Subcutaneous abdominal adipose tissue (tissue), 5 donors: Measurements from ENCODE around the gene LTBP2.

Experiments
- H3K27ac ChIP-seq: one replicate; pipeline ENCODE4 v1.7.0; 2013; ENCODE audit warnings: low read depth, mild to moderate bottlenecking, inconsistent platforms, low read length, moderate library complexity
- H3K27me3 ChIP-seq, 5 donors: one replicate each; pipeline ENCODE4 v1.7.0; 2013; ENCODE audit warnings: low read length in 5 of 5, inconsistent platforms in 1 of 5; ENCODE audit not compliant: control insufficient read depth in 5 of 5, insufficient read depth in 4 of 5
- H3K36me3 ChIP-seq, 5 donors: one replicate each; pipeline ENCODE4 v1.7.0; 2013; ENCODE audit warnings: low read length in 5 of 5; ENCODE audit not compliant: control insufficient read depth in 5 of 5, insufficient read depth in 5 of 5
- H3K4me1 ChIP-seq, 5 donors: one replicate each; pipeline ENCODE4 v1.7.0; 2013; ENCODE audit warnings: low read length in 5 of 5, mild to moderate bottlenecking in 3 of 5, moderate library complexity in 1 of 5; ENCODE audit not compliant: control insufficient read depth in 5 of 5, insufficient read depth in 5 of 5
- H3K4me3 ChIP-seq, 5 donors: one replicate each; pipeline ENCODE4 v1.7.0; 2013; ENCODE audit warnings: low read length in 5 of 5, low read depth in 1 of 5
- H3K9ac ChIP-seq, 5 donors: one replicate each; pipeline ENCODE4 v1.7.0; 2013; ENCODE audit warnings: low read length in 5 of 5, mild to moderate bottlenecking in 4 of 5, moderate library complexity in 3 of 5
- H3K9me3 ChIP-seq, 5 donors: one replicate each; pipeline ENCODE4 v1.7.0; 2013; ENCODE audit warnings: low read length in 5 of 5; ENCODE audit not compliant: control insufficient read depth in 5 of 5
- donor health status: healthy.
- donor health status: healthy.
- donor health status: healthy.
- donor health status: healthy.
- donor health status: healthy.

LTBP2 gene

DNA sequence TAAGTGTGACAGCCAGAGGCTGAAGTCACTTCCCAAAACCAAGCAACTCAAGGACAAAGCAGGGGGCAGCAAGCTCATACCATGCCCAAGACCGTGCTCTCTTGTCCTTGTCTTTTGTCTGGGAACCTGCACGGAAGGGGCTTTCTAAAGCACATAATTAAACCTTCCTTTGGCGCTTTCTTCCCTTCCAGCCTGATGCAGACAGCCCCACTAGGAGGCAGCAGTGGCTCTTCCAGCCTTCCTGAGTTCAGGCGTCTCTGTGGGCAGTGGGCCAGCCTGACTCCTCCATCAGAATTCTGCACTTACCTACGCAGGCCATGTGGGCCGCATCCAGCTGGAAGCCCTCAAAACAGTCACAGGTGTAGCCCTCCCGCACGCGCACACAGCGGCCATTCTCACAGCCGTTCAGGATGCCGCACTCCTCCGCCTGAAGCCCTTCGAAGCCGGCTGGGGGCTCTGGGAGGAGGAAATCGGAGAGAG, 110.9 kb downstream of the LTBP2 start:
- H3K9ac ChIP-seq, result no peak overlapping the region
- H3K27me3 ChIP-seq, result peaks cover 0 to 2% (median 0%) of the 10 kb centered on the region in 5 donors
- no peaks in the 10 kb centered on the region for H3K9me3 ChIP-seq
- H3K4me1 ChIP-seq, result peaks cover 0 to 4% (median 0%) of the 10 kb centered on the region in 5 donors
- no peak overlapping the region for H3K27ac ChIP-seq
- no peak overlapping the region for H3K4me3 ChIP-seq
- H3K36me3 ChIP-seq, result peaks cover 0 to 60% (median 20%) of the 10 kb centered on the region in 5 donors

DNA sequence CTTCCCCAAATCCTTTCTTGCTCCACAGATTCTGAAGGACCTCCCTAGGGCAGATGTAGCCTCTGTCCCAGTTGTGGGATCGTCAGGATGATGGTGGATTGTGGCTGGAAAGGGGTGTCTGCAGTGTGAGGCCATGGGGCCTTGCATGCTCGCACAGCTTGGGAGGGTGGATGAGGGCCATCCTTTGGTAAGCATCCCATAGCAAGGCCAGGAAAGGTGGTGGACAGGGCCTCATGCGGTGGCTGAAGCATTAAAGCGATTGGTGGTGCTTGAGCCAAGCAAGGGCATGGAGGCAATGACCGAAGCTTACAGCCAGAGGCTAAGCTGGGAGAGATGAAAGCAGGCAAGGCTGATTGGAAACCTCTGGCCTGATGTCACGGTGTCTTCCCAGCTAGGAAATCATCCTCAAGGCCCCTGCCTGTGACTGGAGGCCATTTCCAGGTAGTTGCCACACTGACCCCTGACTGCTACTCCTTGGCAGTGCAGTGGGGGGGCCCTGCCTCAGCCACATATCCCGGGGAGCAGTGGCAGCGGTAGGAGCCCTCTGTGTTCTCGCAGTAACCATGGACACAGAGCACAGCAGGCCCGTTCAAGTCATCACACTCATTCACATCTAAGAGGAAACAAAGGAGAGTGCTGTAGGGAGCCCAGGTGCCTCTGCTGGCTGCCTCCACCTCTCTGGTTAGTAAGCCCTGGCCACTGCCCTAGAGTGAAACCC, 111.5 kb downstream of the LTBP2 start:
- H3K4me1 ChIP-seq, result peaks cover 0 to 4% (median 0%) of the 10 kb centered on the region in 5 donors
- no peak overlapping the region for H3K9ac ChIP-seq
- no peak overlapping the region for H3K4me3 ChIP-seq
- no peak overlapping the region for H3K27ac ChIP-seq
- peaks cover 0 to 58% (median 20%) of the 10 kb centered on the region in 5 donors for H3K36me3 ChIP-seq
- H3K27me3 ChIP-seq, result no peaks in the 10 kb centered on the region
- H3K9me3 ChIP-seq, result no peaks in the 10 kb centered on the region

DNA sequence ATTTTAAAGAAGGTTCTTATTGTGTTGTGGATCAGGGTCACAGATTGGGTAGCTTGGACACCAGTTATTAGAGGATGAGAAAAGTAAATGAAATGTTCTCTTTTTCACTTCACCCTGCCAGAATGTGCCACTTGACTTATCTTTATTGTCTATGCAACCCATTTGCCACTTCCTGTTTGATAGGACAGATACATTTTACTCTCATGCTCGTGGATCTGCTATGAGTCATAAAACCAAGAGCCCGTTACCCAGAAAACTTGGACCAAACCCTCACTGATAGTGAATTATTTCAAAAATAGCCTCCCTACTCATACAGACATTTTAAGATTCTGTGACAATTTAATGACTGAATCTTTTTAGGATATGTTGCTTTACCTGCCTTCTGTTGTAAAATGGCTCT, 116.7 kb downstream of the LTBP2 start:
- no peaks in the 10 kb centered on the region for H3K27me3 ChIP-seq
- H3K9ac ChIP-seq, result no peak overlapping the region
- no peak overlapping the region for H3K4me3 ChIP-seq
- H3K9me3 ChIP-seq, result no peaks in the 10 kb centered on the region
- peaks cover 3 to 32% (median 28%) of the 10 kb centered on the region in 5 donors for H3K4me1 ChIP-seq
- no peak overlapping the region for H3K27ac ChIP-seq
- H3K36me3 ChIP-seq, result peaks cover 0 to 14% (median 0%) of the 10 kb centered on the region in 5 donors

DNA sequence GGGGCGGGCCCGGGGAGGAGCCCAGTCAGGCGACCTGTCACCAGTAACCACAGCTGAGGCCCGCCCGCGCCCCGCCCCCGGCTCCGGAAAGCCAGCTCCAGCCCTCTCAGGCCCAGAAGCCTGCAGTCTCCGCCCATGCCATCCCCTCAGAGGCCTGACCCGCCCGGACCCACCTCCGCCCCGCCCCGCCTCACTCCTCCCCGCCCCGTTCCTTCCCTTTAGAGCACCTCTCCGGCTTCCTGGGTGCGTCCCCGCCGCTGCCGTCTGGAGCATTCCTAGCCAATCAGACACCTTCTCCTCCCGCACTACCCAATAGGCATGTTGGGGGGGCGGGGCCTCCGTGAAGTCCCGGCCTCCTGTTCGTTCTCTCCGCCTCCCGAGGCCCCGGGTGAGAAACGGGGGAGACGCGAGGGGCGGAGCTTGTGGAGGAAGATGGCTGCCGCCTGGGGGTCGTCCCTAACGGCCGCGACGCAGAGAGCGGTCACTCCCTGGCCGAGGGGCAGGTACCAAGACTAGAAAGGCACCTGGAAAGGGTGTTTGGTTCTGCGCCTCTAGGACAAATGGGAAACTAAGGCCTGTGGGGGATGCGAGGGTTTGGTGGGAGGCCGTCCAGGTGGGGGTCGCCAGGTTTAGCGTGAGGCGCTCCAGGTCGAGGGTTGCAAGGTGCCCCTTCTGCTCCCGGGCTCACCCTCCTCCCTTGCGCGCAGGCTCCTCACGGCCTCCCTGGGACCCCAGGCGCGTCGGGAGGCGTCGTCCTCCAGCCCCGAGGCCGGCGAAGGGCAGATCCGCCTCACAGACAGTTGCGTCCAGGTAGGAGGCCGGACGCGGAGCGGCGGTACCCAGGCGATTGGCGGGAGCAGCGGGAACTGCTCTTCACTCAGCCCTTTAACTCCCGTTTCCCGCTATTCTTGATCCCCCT, 118.4 kb downstream of the LTBP2 start, which contains the start of gene ISCA2:
ISCA2 (plus strand) TSS at position 423 of the 919 bp plus-strand sequence; CDS start at position 433, 10 bp downstream.
- Histone ChIP-seq H3K9me3 (no peaks in the 10 kb centered on the region), H3K27me3 (no peaks in the 10 kb centered on the region), H3K9ac (peak within 1 kb of the TSS; percentile 57 to 96 (median 95)), H3K27ac (peak within 1 kb of the TSS; percentile 84), H3K36me3 (peaks cover 0 to 5% (median 0%) of the 10 kb centered on the region in 5 donors), H3K4me3 (peak within 1 kb of the TSS; percentile 83 to 96 (median 88)), H3K4me1 (peaks cover 3 to 45% (median 38%) of the 10 kb centered on the region in 5 donors)

DNA sequence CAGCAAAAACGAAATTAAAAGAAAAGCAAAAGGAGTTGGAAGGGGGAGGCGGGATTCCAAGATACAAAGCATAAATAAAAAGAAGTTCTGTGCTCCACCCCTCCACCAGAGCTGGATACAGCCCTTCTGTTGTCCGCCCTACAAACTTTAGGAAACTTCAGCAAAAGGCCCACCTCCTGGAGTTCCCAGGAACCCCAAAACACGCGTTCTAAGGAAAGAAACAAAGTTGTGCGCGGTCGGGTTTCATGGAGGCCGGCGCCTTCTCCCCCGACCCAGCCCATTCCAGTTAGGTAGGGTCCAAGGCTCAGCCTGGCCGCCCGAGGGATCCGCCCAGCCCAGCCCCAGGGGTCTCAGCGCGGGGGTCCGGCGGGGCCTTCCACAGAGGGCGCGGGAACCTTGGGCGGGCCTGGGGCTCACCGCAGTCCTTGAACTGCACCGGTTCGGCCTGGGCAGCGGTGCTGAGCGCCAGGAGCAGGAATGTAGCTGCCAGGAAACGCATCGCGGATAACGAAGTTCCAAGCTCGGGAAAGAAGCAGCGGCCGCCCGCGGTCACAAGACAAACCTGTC, 119.2 kb downstream of the LTBP2 start, which contains the start of gene NPC2:
NPC2 (minus strand) TSS at position 530 of the 567 bp plus-strand sequence; CDS start at position 499, 31 bp downstream.
- Histone ChIP-seq H3K9me3 (no peaks in the 10 kb centered on the region), H3K4me1 (peaks cover 3 to 46% (median 40%) of the 10 kb centered on the region in 5 donors), H3K4me3 (peak within 1 kb of the TSS; percentile 83 to 96 (median 88)), H3K27ac (peak within 1 kb of the TSS; percentile 84), H3K36me3 (peaks cover 0 to 5% (median 0%) of the 10 kb centered on the region in 5 donors), H3K9ac (peak within 1 kb of the TSS; percentile 57 to 96 (median 95)), H3K27me3 (no peaks in the 10 kb centered on the region)

DNA sequence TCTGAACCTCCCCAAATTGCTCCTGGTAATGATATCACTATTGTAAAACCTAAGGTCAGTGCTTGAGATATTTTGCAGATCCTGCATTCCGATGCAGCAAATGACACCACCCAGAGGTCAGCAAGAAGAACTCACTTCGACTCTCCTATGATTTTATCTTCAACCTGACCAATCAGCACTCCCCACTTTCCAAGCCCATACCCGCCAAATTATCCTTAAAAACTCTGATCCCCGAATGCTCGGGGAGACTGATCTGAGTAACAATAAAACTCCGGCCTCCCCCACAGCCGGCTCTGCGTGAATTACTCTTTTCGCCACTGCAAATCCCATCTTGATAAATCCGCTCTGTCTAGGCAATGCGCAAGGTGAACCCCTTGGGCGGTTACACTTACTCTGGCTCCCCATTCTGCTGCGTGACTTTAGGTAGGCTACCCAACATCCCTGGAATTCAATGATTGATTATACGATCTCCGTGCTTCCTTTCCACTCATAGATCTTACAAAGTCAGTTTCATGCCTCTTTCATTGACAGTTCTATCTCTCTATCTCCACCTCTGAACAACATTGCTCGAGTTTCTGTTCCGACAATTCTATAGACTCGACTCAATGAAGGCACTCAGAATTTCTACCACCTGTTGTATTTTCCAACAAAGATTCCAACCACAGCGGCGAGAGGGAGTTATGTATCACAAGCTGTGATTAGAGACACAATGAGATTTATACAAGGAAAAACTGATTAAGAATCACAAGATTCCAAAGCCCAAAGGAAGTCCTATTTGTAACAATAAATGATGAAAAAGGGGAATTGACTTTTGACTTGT, 119.9 kb downstream of the LTBP2 start:
- H3K9me3 ChIP-seq, result no peaks in the 10 kb centered on the region
- H3K27ac ChIP-seq, result peak overlapping the region; percentile 84
- H3K4me3 ChIP-seq, result peak overlapping the region; percentile 83 to 96 (median 86)
- no peaks in the 10 kb centered on the region for H3K27me3 ChIP-seq
- H3K9ac ChIP-seq, result peak overlapping the region; percentile 57 to 96 (median 87)
- peaks cover 3 to 46% (median 39%) of the 10 kb centered on the region in 5 donors for H3K4me1 ChIP-seq
- peaks cover 0 to 5% (median 0%) of the 10 kb centered on the region in 5 donors for H3K36me3 ChIP-seq

DNA sequence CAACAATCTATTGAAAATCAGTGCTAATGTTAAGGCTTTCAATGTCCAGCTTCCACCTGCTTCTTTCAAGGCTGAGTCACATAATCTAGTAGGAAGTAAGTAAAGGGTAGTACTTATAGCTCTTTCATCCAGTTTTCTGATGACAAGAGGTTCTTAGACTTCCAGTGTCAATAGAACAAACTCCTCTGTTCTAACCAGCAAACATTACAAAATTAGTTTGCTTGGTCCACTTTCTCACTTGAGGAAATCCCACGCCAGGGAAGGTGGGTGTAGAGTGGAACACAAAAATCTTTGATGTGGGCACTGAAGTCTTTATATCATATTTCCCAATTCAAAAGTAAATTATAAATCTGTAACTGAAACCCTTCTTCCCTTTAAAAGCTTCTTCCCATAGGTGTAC, 121.6 kb downstream of the LTBP2 start:
- Histone ChIP-seq H3K27me3 (no peaks in the 10 kb centered on the region), H3K4me3 (no peak overlapping the region)

DNA sequence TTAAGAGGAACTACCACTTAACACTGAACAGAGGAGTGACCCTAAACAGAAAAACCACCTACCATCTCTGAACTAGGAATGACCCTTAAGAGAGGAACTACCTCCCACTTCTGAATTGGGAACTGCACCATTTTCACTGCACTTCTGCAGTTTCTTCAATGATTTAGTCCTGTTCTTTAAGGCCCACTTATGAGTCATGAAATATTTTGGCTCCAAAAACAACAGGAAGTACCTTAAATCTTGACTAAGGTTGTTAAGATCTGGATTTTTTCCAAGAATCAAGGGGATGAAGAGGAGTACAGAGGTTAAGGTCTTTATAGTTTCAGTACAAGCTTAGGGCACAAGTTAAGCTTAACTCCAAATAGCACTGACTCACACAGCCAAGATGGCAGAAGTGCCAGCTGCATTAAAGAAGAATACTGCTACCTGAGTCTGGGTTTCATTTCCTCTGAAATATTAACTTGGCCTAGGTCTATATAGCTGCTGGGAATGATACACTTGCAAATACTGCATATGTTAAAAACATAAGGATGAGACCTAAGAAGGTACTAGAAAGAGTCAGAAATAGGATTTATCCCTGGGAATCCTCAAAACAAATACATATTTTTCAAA, 123.1 kb downstream of the LTBP2 start:
- Histone ChIP-seq H3K9me3 (no peaks in the 10 kb centered on the region), H3K4me1 (peaks cover 0 to 37% (median 28%) of the 10 kb centered on the region in 5 donors), H3K9ac (peak overlapping the region in 1 of 5 donors; percentile 18), H3K27ac (no peak overlapping the region), H3K27me3 (no peaks in the 10 kb centered on the region), H3K4me3 (no peak overlapping the region), H3K36me3 (peaks cover 0 to 20% (median 13%) of the 10 kb centered on the region in 5 donors)

More for the DNA sequence above, 121.6 kb downstream of the LTBP2 start:
- H3K9me3 ChIP-seq, result no peaks in the 10 kb centered on the region
- peaks cover 0 to 8% (median 6%) of the 10 kb centered on the region in 5 donors for H3K36me3 ChIP-seq
- H3K4me1 ChIP-seq, result peaks cover 3 to 46% (median 36%) of the 10 kb centered on the region in 5 donors
- no peak overlapping the region for H3K9ac ChIP-seq
- no peak overlapping the region for H3K27ac ChIP-seq
